Stimulated activated CD8-positive, alpha-beta memory T cell treated with anti-CD3 and anti-CD28 coated beads, Interleukin-7, amount 100 ng/mL, for 1 hour (primary cell): ENCODE measurements around the gene PSRC1.

ENCODE experiments used
- DNase-seq, 2 donors: peaks; one replicate each; pipeline ENCODE4 v3.0.0-alpha.2; 2020; ENCODE audit warnings: low read depth in 2 of 2

PSRC1 gene

DNA sequence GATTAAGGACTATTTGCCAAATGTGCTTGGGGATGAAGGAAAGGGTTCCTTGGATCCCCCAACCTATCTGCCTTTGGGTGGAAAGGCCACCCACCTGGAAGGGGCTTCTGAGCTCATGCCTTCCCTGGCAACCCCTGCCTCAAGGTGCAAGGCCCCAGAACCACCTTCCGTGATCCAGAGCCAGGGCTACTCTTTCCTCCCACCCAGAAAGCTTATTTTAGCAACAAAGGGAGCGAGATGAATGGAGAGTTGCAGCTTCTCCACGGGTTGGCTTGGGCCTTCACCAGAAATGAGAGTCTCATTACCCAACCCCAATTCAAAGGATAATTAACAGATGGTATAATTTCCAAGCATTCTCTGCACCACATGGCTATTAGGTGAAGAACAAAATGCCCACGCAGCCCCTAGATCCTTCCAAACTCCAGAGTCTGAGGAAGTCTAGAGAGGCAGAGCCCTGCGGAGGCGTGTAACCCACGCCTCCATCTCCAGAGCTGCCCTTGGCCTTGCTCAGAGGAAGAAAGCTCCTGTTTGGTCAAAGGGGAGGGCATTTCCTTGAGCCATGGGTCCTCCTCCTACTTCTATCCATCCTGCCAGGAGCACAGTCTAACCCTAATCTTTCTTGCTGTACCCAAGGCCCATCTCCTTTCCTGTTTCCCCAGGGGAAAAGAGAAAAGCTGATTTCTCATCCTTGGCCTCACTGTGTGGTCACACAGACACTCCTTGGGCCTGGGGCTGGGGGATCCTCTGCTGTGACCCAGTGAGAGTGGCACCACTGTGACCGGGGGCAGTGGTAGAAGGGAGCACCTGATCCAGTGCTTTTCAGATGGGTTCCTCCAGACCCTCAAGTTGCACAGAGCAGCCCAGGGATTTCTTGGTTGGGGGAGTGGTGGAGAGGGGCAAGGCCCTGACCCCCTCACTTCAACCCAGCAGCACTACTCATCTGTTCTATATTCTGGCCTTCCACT is 35.3 kb downstream of the PSRC1 start:
- no peak for DNase-seq

- DNase-seq, result no peak
Measured at GRCh38 chr1:109246141-109246551, 36.8 kb downstream of the PSRC1 start.

- no peak for DNase-seq
Measured at GRCh38 chr1:109243860-109244552, 38.9 kb downstream of the PSRC1 start.

GRCh38 chr1:109243221-109243620 is 39.7 kb downstream of the PSRC1 start:
- DNase-seq, result no peak

GRCh38 chr1:109242387-109242786 is 40.6 kb downstream of the PSRC1 start:
- no peak for DNase-seq

GRCh38 chr1:109241841-109242345 is 41.1 kb downstream of the PSRC1 start:
- no peak for DNase-seq

DNA sequence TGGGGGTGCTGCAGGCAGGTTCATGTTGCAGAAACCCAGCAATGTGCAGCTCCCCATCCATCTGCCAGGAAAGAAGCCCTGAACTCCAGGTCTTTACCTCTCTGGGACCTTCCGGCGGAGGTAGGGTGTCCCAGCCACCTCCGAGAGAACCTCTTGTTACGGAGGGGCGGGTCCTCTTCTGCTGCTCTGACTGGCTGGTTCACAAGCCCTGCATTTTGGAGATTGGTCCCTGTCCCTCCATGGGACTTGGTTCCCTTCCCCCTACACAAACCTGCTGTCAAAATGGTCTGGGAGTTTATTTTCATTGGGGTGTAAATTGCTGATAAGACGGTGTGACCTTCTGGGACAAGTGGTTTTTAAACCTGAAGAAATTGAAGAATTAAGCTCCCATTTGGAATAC is 41.6 kb downstream of the PSRC1 start:
- DNase-seq, result no peak

DNA sequence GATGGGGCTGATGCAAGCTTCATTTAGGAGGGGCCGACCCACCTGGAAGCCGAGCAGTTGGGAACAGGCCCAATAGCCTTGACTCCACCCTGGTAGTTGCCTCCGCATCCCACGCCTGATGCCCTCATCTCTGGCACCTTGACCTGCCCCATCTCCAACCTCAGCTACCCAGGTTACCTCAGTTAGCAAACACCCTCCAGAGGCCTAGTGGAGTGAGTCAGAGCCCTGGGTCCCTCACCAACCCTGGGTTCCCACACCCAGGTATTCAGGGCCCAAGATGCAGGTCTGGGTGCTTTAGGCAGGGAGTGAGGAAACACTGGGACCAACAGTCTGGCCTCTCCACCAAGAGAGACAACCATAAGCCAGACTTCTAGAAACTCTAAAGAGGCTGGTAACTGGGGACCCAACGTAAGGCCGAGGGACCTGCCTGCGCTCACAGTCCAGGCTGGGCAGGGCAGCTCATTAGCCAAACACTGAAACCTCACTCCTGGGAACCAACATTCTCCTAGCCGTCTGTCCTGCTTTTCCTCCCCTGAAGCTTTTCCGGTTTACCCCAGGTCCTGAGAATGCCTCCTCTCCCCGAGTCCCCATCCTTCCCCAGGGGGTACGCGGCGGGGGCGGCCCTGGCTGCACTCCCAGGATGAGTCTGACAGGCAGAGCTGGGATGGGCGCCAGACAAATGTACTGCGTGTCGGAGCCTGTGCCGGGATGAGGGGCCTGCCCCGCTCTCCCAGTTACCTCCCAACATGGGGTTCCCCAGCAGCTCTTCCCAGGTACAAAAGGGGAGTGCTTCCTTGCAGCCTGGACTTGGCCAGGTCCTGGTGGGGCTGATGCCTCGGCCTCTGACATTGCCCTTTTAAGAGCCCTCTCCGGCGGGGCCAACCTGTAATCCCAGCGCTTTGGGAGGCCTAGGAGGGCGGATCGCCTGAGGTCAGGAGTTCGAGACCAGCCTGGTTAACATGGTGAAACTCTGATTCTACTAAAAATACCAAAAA is 42.5 kb downstream of the PSRC1 start:
- DNase-seq, result no peak

- no peak for DNase-seq
Measured at GRCh38 chr1:109239409-109240068, 43.4 kb downstream of the PSRC1 start.

- DNase-seq, result no peak
Measured at GRCh38 chr1:109239047-109239408, 43.9 kb downstream of the PSRC1 start.

DNA sequence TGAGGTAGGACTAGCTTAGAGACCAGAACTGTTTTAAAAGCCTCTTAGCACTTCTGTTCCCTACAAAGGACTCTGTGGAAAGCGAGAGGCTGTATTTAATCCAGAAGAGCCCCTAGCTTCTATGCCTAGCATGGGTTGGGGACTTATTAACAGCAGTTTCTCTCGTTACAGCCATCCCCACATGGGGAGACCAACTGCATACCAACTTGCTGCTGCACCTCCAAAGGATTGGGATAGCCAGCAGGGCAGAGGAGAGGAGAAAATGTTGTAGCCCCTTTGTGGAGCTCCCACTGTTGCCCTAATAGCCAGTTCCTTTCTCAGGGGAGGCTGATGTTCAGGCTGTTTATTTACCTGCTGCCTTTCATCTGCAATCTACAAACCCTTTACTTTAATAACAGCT is 44.6 kb downstream of the PSRC1 start:
- DNase-seq, result no peak

DNA sequence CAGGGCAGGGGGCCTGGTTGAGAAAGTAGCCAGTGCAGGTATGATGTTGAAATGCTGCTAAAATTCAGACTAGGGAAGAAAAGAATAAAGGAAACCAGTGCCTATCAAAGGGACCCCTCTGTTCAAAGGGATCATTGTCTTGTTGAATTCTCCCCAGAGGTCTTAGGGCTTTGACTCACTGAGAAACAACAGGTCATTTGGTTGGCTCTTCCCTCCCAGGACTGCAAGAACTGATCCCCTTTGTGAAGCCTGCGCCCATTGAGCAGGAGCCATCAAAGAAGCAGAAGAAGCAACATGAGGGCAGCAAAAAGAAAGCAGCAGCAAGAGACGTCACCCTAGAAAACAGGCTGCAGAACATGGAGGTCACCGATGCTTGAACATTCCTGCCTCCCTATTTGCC is 45.4 kb downstream of the PSRC1 start:
- DNase-seq, result no peak

DNA sequence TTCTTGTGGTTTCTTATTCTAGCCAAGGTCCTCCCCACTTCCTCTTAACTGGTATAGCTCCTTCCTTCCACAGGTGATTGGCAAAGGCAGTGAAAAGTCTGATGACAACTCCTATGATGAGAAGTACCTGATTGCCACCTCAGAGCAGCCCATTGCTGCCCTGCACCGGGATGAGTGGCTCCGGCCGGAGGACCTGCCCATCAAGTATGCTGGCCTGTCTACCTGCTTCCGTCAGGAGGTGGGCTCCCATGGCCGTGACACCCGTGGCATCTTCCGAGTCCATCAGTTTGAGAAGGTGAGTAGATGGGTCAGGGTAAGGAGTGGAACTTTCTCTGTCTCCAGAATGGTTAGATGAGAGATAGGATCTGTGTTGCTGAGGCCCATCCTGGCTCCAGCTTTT is 47.8 kb downstream of the PSRC1 start:
- DNase-seq, result no peak

DNA sequence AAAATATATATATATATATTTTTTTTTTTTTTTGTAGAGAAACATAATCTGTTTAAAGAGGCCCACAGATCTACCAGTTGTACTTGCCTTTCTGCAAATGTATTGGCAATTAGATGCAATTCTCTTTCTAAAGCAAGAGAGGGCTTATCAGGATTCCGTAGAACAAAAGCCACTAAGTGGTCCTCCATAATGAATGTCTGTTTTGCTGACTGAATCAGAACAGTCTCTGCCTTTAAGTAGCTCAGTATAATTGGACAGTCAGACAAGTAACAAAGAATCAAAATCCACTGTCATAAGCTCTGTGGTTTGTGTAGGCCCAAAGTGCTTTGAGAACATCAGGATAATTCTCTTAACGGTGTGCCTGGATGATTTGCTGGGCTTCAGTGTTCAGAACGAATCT is 51.9 kb downstream of the PSRC1 start:
- DNase-seq, result no peak
